ENCODE results near the gene TCF20.

The TCF20 gene

DNA sequence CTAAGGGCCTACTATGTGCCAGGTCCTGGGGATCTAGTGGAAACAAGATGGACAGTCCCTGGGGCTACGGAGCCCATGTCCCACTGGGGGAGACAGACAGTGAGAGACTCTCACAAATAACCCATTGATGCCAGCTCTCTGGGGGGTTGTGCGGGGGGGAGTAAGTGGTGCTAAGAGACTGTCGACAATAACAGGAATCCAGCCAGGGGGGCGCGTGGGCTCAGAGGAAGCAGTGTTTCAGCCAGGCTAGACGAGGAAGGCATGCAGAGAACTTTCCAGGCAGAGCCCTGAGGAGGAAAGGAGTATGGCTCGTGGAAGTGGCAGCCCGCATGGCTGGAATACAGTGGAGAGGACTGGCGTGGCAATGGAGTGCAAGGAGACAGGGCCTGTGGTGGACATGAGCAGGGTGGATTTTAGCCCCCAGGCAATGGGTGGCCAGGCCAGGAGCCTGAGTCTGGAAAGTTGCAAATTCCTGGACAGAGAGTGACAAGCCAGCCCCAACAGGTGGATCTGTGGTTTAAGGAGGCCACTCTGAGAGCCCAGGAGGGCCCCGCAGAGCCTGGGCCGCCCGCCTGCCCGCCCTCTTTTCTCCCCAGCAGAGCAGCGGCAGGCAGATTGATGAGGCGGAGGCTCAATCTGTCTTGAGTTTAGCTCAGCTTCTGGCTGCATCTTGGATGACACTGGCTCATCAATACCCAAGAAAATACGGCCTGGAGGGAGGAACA, 40.0 kb upstream of the TCF20 start:
- peaks cover 0 to 2% of the 10 kb centered on the region in 2 donors for H3K27me3 ChIP-seq (ENCODE audit: control insufficient read depth in 1 of 2, insufficient read depth in 2 of 2, low read length in 2 of 2)
- H3K9me3 ChIP-seq (ENCODE audit: control insufficient read depth in 2 of 2, low read length in 2 of 2) = no peaks in the 10 kb centered on the region
- no peak overlapping the region for H3K27ac ChIP-seq (ENCODE audit: low read length)
- peaks cover 9% of the 10 kb centered on the region for H3K4me1 ChIP-seq (ENCODE audit: control insufficient read depth, insufficient read depth, low read length)
- no peak overlapping the region for H3K9ac ChIP-seq (ENCODE audit: low read length in 2 of 2)
- no peaks in the 10 kb centered on the region for H3K36me3 ChIP-seq (ENCODE audit: control insufficient read depth in 2 of 2, insufficient read depth in 2 of 2, low read length in 2 of 2)
- H3K4me3 ChIP-seq (ENCODE audit: low read length in 2 of 2) = no peak overlapping the region

- no peak overlapping the region for H3K27ac ChIP-seq (ENCODE audit: low read length)
- no peak overlapping the region for H3K4me3 ChIP-seq (ENCODE audit: low read length in 2 of 2)
- peaks cover 0 to 2% of the 10 kb centered on the region in 2 donors for H3K27me3 ChIP-seq (ENCODE audit: control insufficient read depth in 1 of 2, insufficient read depth in 2 of 2, low read length in 2 of 2)
- H3K4me1 ChIP-seq (ENCODE audit: control insufficient read depth, insufficient read depth, low read length) = peaks cover 9% of the 10 kb centered on the region
- no peak overlapping the region for H3K9ac ChIP-seq (ENCODE audit: low read length in 2 of 2)
- H3K36me3 ChIP-seq (ENCODE audit: control insufficient read depth in 2 of 2, insufficient read depth in 2 of 2, low read length in 2 of 2) = no peaks in the 10 kb centered on the region
- no peaks in the 10 kb centered on the region for H3K9me3 ChIP-seq (ENCODE audit: control insufficient read depth in 2 of 2, low read length in 2 of 2)
Observed at GRCh38 chr22:42309865-42310264, 39.4 kb upstream of the TCF20 start.

- Histone ChIP-seq H3K27me3 (ENCODE audit: control insufficient read depth in 1 of 2, insufficient read depth in 2 of 2, low read length in 2 of 2) (peaks cover 0 to 2% of the 10 kb centered on the region in 2 donors), H3K4me3 (ENCODE audit: low read length in 2 of 2) (no peak overlapping the region), H3K27ac (ENCODE audit: low read length) (no peak overlapping the region)
Observed at GRCh38 chr22:42308892-42309468, 38.5 kb upstream of the TCF20 start.

GRCh38 chr22:42307806-42308563, 37.5 kb upstream of the TCF20 start:
- Histone ChIP-seq H3K36me3 (ENCODE audit: control insufficient read depth in 2 of 2, insufficient read depth in 2 of 2, low read length in 2 of 2) (no peaks in the 10 kb centered on the region), H3K27ac (ENCODE audit: low read length) (no peak overlapping the region), H3K9ac (ENCODE audit: low read length in 2 of 2) (no peak overlapping the region), H3K4me1 (ENCODE audit: control insufficient read depth, insufficient read depth, low read length) (no peaks in the 10 kb centered on the region), H3K4me3 (ENCODE audit: low read length in 2 of 2) (no peak overlapping the region), H3K27me3 (ENCODE audit: control insufficient read depth in 1 of 2, insufficient read depth in 2 of 2, low read length in 2 of 2) (peaks cover 0 to 2% of the 10 kb centered on the region in 2 donors), H3K9me3 (ENCODE audit: control insufficient read depth in 2 of 2, low read length in 2 of 2) (no peaks in the 10 kb centered on the region)

More at GRCh38 chr22:42308892-42309468, 38.5 kb upstream of the TCF20 start:
- Histone ChIP-seq H3K9me3 (ENCODE audit: control insufficient read depth in 2 of 2, low read length in 2 of 2) (no peaks in the 10 kb centered on the region), H3K4me1 (ENCODE audit: control insufficient read depth, insufficient read depth, low read length) (peaks cover 1% of the 10 kb centered on the region), H3K9ac (ENCODE audit: low read length in 2 of 2) (no peak overlapping the region), H3K36me3 (ENCODE audit: control insufficient read depth in 2 of 2, insufficient read depth in 2 of 2, low read length in 2 of 2) (no peaks in the 10 kb centered on the region)

- Histone ChIP-seq H3K27me3 (ENCODE audit: control insufficient read depth in 1 of 2, insufficient read depth in 2 of 2, low read length in 2 of 2) (no peaks in the 10 kb centered on the region), H3K4me1 (ENCODE audit: control insufficient read depth, insufficient read depth, low read length) (peaks cover 3% of the 10 kb centered on the region), H3K36me3 (ENCODE audit: control insufficient read depth in 2 of 2, insufficient read depth in 2 of 2, low read length in 2 of 2) (no peaks in the 10 kb centered on the region), H3K27ac (ENCODE audit: low read length) (no peak overlapping the region), H3K9ac (ENCODE audit: low read length in 2 of 2) (no peak overlapping the region), H3K4me3 (ENCODE audit: low read length in 2 of 2) (no peak overlapping the region), H3K9me3 (ENCODE audit: control insufficient read depth in 2 of 2, low read length in 2 of 2) (no peaks in the 10 kb centered on the region)
Observed at GRCh38 chr22:42306010-42306409, 35.6 kb upstream of the TCF20 start.

DNA sequence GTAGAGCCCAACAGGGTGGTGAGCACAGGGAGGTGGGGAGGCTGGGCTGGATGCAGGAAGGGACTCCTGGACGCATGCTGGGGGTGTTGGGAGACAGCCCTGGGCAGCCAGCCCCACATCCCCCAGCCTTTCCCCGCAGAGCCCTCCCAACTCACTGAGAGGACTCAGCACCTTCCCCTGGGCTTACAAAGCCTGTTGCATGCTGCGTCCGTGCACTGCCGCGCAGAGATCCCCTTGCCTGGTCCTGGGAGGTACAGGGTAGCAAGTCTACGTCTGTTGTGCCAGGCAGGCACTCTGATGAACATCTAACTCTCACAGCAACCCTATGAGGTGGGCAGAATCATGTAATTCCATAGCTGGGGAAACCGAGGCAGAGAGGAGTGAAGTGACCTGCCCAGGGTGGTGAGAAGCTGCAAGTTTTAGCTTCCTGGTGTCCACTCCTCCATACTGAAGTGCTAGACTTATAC, 33.9 kb upstream of the TCF20 start:
- H3K4me1 ChIP-seq (ENCODE audit: control insufficient read depth, insufficient read depth, low read length) = peaks cover 7% of the 10 kb centered on the region
- no peaks in the 10 kb centered on the region for H3K9me3 ChIP-seq (ENCODE audit: control insufficient read depth in 2 of 2, low read length in 2 of 2)
- H3K27me3 ChIP-seq (ENCODE audit: control insufficient read depth in 1 of 2, insufficient read depth in 2 of 2, low read length in 2 of 2) = no peaks in the 10 kb centered on the region
- H3K9ac ChIP-seq (ENCODE audit: low read length in 2 of 2) = no peak overlapping the region
- H3K27ac ChIP-seq (ENCODE audit: low read length) = no peak overlapping the region
- H3K4me3 ChIP-seq (ENCODE audit: low read length in 2 of 2) = no peak overlapping the region
- H3K36me3 ChIP-seq (ENCODE audit: control insufficient read depth in 2 of 2, insufficient read depth in 2 of 2, low read length in 2 of 2) = no peaks in the 10 kb centered on the region

GRCh38 chr22:42303396-42304323, 33.2 kb upstream of the TCF20 start:
- H3K4me1 ChIP-seq (ENCODE audit: control insufficient read depth, insufficient read depth, low read length) = peaks cover 7% of the 10 kb centered on the region
- no peak overlapping the region for H3K4me3 ChIP-seq (ENCODE audit: low read length in 2 of 2)
- no peaks in the 10 kb centered on the region for H3K27me3 ChIP-seq (ENCODE audit: control insufficient read depth in 1 of 2, insufficient read depth in 2 of 2, low read length in 2 of 2)
- no peak overlapping the region for H3K27ac ChIP-seq (ENCODE audit: low read length)
- no peak overlapping the region for H3K9ac ChIP-seq (ENCODE audit: low read length in 2 of 2)
- H3K9me3 ChIP-seq (ENCODE audit: control insufficient read depth in 2 of 2, low read length in 2 of 2) = no peaks in the 10 kb centered on the region
- H3K36me3 ChIP-seq (ENCODE audit: control insufficient read depth in 2 of 2, insufficient read depth in 2 of 2, low read length in 2 of 2) = no peaks in the 10 kb centered on the region

- H3K9me3 ChIP-seq (ENCODE audit: control insufficient read depth in 2 of 2, low read length in 2 of 2) = no peaks in the 10 kb centered on the region
- peaks cover 12% of the 10 kb centered on the region for H3K4me1 ChIP-seq (ENCODE audit: control insufficient read depth, insufficient read depth, low read length)
- H3K9ac ChIP-seq (ENCODE audit: low read length in 2 of 2) = no peak overlapping the region
- no peak overlapping the region for H3K4me3 ChIP-seq (ENCODE audit: low read length in 2 of 2)
- no peak overlapping the region for H3K27ac ChIP-seq (ENCODE audit: low read length)
- no peaks in the 10 kb centered on the region for H3K27me3 ChIP-seq (ENCODE audit: control insufficient read depth in 1 of 2, insufficient read depth in 2 of 2, low read length in 2 of 2)
- no peaks in the 10 kb centered on the region for H3K36me3 ChIP-seq (ENCODE audit: control insufficient read depth in 2 of 2, insufficient read depth in 2 of 2, low read length in 2 of 2)
Observed at GRCh38 chr22:42301742-42302102, 31.3 kb upstream of the TCF20 start.

DNA sequence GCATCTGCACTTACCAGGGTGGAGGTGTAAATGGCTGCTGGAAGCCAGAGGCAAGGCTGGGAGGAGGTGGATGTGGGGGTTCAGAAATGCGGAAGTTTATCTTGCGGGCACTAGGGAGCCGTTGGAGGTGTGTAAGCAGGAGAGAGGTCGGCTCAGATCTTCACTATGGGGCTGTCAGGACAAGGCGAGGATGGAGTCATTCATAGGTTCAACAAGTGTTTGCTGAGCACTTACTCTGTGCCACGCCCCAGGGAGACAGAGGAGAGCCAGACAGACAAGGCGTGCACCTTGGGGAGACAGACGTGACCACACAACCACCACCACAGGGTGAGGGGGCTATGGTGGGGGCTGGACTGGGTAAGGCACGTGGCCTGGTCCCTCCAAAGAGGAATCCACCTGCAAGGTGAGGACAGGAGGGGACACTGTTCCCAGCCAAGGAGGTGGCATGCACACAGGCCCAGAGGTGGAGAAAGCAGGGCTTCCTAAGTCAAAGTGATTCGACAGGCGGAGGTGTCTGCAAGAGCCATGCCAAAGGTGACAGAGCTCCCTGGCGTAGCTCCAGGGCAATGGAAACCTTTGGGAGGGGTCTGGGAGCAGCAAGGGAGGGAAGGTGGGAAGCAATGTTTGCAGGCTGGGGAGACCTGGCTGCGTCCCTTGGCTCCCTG, 30.8 kb upstream of the TCF20 start:
- H3K4me3 ChIP-seq (ENCODE audit: low read length in 2 of 2) = no peak overlapping the region
- no peaks in the 10 kb centered on the region for H3K9me3 ChIP-seq (ENCODE audit: control insufficient read depth in 2 of 2, low read length in 2 of 2)
- no peaks in the 10 kb centered on the region for H3K27me3 ChIP-seq (ENCODE audit: control insufficient read depth in 1 of 2, insufficient read depth in 2 of 2, low read length in 2 of 2)
- peaks cover 17% of the 10 kb centered on the region for H3K4me1 ChIP-seq (ENCODE audit: control insufficient read depth, insufficient read depth, low read length)
- H3K27ac ChIP-seq (ENCODE audit: low read length) = no peak overlapping the region
- no peaks in the 10 kb centered on the region for H3K36me3 ChIP-seq (ENCODE audit: control insufficient read depth in 2 of 2, insufficient read depth in 2 of 2, low read length in 2 of 2)
- no peak overlapping the region for H3K9ac ChIP-seq (ENCODE audit: low read length in 2 of 2)
